NB4 (cell line): ENCODE measurements around the gene TSHZ2.

Source experiments
- CTCF ChIP-seq: IDR thresholded peaks from one replicate; pipeline ENCODE4 v1.5.1; 2012; ENCODE audit warnings: low read depth, low read length
- MAX ChIP-seq: IDR thresholded peaks from 2 replicates; pipeline ENCODE4 v1.6.1; 2011; ENCODE audit warnings: low read depth, low read length
- POLR2A ChIP-seq: IDR thresholded peaks from 2 replicates; pipeline ENCODE4 v1.6.1; 2011; ENCODE audit warnings: mild to moderate bottlenecking; ENCODE audit not compliant: insufficient read length; ENCODE audit errors: extremely low read depth

DNA sequence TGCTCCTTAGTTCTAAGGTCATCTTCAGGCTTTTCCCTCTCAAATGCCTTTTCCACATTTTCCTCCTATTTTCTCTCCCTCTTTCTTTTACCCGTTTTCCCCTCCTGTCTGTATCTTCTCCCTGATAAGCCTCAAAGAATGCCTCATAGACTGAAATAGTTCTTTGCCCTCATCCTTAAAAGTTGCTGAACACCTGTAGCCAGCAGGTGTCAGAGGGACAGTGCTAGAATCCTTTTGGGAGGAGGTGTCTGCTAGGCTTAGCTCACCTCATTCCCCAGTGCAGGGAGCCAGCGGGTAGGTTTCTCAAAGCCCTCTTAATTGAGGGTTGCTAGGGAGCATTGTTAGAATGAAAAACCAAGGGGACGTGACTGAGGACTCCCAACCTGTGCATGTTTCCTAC, 204.0 kb downstream of the TSHZ2 start:
- no peak for TF ChIP-seq MAX
- TF ChIP-seq CTCF, result no peak
- no peak for TF ChIP-seq POLR2A
